Medulla oblongata (tissue), 1 donor: ENCODE results near the gene STXBP5.

Source experiments
- DNase-seq: peaks from one replicate; pipeline ENCODE4 v3.0.0-alpha.2; 2015; ENCODE audit errors: extremely low spot score

STXBP5 gene

GRCh38 chr6:147178355-147178754 lies 25.9 kb upstream of the STXBP5 start:
- DNase-seq, result no peak

- no peak for DNase-seq
Observed at GRCh38 chr6:147179809-147180208, 24.4 kb upstream of the STXBP5 start.

GRCh38 chr6:147180926-147181325 lies 23.3 kb upstream of the STXBP5 start:
- DNase-seq, result no peak

GRCh38 chr6:147184379-147184778 lies 19.8 kb upstream of the STXBP5 start:
- no peak for DNase-seq

- no peak for DNase-seq
Observed at GRCh38 chr6:147185216-147185615, 19.0 kb upstream of the STXBP5 start.

- no peak for DNase-seq
Observed at GRCh38 chr6:147190556-147190955, 13.7 kb upstream of the STXBP5 start.

GRCh38 chr6:147192278-147192911 lies 11.8 kb upstream of the STXBP5 start:
- DNase-seq, result no peak

- no peak for DNase-seq
Observed at GRCh38 chr6:147194652-147195411, 9.4 kb upstream of the STXBP5 start.

- DNase-seq, result no peak
Observed at GRCh38 chr6:147195510-147195909, 8.7 kb upstream of the STXBP5 start.

- no peak for DNase-seq
Observed at GRCh38 chr6:147195987-147196386, 8.2 kb upstream of the STXBP5 start.

- no peak for DNase-seq
Observed at GRCh38 chr6:147200711-147201110, 3.5 kb upstream of the STXBP5 start.

GRCh38 chr6:147201885-147202515 lies 2.2 kb upstream of the STXBP5 start:
- DNase-seq, result peak; percentile 57

GRCh38 chr6:147202516-147203310 lies 1.5 kb upstream of the STXBP5 start:
- DNase-seq, result peak; percentile 99

GRCh38 chr6:147203311-147204059 lies 732 bp upstream of the STXBP5 start:
- DNase-seq, result peak; percentile 73

GRCh38 chr6:147204843-147205311 lies 660 bp downstream of the STXBP5 start:
- DNase-seq, result peak; percentile 37

- peak; percentile 50 for DNase-seq
Observed at GRCh38 chr6:147205690-147206600, 1.7 kb downstream of the STXBP5 start.

- DNase-seq, result peak; percentile 38
Observed at GRCh38 chr6:147207351-147207750, 3.1 kb downstream of the STXBP5 start.

GRCh38 chr6:147207837-147208754 lies 3.9 kb downstream of the STXBP5 start:
- DNase-seq, result peak; percentile 22
